Measurements from ENCODE around the gene PRPF31. TPM values are rescaled to one million over a fixed set of nuclear protein-coding genes. Genes with fewer than 3 reads are reported as not detected.
A peak's percentile ranks its signal among the peaks of the same experiment; 100 is the strongest.

The PRPF31 gene
- total RNA-seq, 1 donor from 2014 or later = 68.3 TPM

GRCh38 chr19:54160854-54161253 lies 45.3 kb downstream of the PRPF31 start:
- no peak for DNase-seq (ENCODE audit: low read depth)
- no peak for TF ChIP-seq CTCF (IDR thresholded peaks at IDR 0.05; ENCODE audit: insufficient read depth, low read length, poor library complexity, severe bottlenecking)
- Histone ChIP-seq H3K27me3 (ENCODE audit: control insufficient read depth, insufficient read depth, low read length) (peaks cover 5% of the 10 kb centered on the region), H3K4me3 (ENCODE audit: low read depth, low read length) (peak overlapping the region; percentile 61), H3K36me3 (ENCODE audit: control insufficient read depth, insufficient read depth, low read length) (no peaks in the 10 kb centered on the region)

- Histone ChIP-seq H3K36me3 (ENCODE audit: control insufficient read depth, insufficient read depth, low read length) (no peaks in the 10 kb centered on the region), H3K27me3 (ENCODE audit: control insufficient read depth, insufficient read depth, low read length) (peaks cover 5% of the 10 kb centered on the region), H3K4me3 (ENCODE audit: low read depth, low read length) (peak overlapping the region; percentile 39)
- DNase-seq (ENCODE audit: low read depth) = no peak
- no peak for TF ChIP-seq CTCF (IDR thresholded peaks at IDR 0.05; ENCODE audit: insufficient read depth, low read length, poor library complexity, severe bottlenecking)
Measured at GRCh38 chr19:54162241-54162805, 46.8 kb downstream of the PRPF31 start.

- TF ChIP-seq CTCF (IDR thresholded peaks at IDR 0.05; ENCODE audit: insufficient read depth, low read length, poor library complexity, severe bottlenecking) = no peak
- H3K27me3 ChIP-seq (ENCODE audit: control insufficient read depth, insufficient read depth, low read length) = peaks cover 5% of the 10 kb centered on the region
- no peaks in the 10 kb centered on the region for H3K36me3 ChIP-seq (ENCODE audit: control insufficient read depth, insufficient read depth, low read length)
- DNase-seq (ENCODE audit: low read depth) = no peak
- no peak overlapping the region for H3K4me3 ChIP-seq (ENCODE audit: low read depth, low read length)
Measured at GRCh38 chr19:54162884-54163283, 47.3 kb downstream of the PRPF31 start.

GRCh38 chr19:54164369-54165068 lies 49.0 kb downstream of the PRPF31 start:
- no peak for DNase-seq (ENCODE audit: low read depth)
- TF ChIP-seq CTCF (IDR thresholded peaks at IDR 0.05; ENCODE audit: insufficient read depth, low read length, poor library complexity, severe bottlenecking) = no peak
- H3K27me3 ChIP-seq (ENCODE audit: control insufficient read depth, insufficient read depth, low read length) = peaks cover 5% of the 10 kb centered on the region
- no peak overlapping the region for H3K4me3 ChIP-seq (ENCODE audit: low read depth, low read length)
- H3K36me3 ChIP-seq (ENCODE audit: control insufficient read depth, insufficient read depth, low read length) = no peaks in the 10 kb centered on the region

GRCh38 chr19:54165222-54165621 lies 49.7 kb downstream of the PRPF31 start:
- TF ChIP-seq CTCF (IDR thresholded peaks at IDR 0.05; ENCODE audit: insufficient read depth, low read length, poor library complexity, severe bottlenecking) = no peak
- Histone ChIP-seq H3K4me3 (ENCODE audit: low read depth, low read length) (no peak overlapping the region), H3K36me3 (ENCODE audit: control insufficient read depth, insufficient read depth, low read length) (no peaks in the 10 kb centered on the region), H3K27me3 (ENCODE audit: control insufficient read depth, insufficient read depth, low read length) (peaks cover 5% of the 10 kb centered on the region)
- no peak for DNase-seq (ENCODE audit: low read depth)

All from kidney epithelial cell (primary cell).